ENCODE measurements around the gene DPAGT1.

DNA sequence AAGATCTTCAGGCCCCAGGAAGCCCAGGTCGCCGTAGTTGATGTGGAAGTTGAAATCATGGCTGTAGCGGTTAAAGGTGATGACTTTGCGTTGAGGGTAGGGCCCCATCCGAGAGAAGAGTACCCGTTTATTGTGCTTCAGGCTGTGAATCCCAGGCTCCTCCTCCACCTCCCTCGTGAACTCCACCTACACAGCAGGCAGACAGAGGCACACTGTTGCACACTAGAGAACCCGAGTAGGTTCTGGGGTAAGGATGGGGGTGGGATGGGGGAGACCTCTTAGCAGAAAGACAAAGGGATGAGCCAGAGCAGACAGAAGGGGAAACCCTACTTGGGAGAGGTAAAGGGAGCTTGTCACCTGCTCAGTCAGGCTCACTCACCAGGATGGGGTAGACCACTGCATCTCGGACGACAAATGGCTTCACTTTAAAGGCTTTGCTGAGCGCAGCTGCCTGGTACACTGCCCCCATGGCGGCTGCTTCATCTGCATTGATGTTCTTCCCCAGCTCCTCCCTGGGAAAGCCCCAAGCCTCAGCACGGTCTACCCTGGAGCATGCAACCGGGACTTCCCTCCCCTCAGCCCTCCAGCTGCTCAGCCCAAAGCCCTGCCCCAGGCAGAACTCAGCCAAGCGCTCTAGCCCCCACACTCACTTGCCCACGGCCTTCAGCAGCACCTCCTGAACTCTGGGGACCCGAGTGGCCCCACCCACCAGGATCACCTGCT, 50.1 kb downstream of the DPAGT1 start:
- no peak for TF ChIP-seq GATA2 (IDR thresholded peaks at IDR 0.05; ENCODE audit: low read depth, low read length)
- no peak for TF ChIP-seq GATA3 (IDR thresholded peaks at IDR 0.05; ENCODE audit: low read depth, low read length)
